HG03378 (cell line): ENCODE data around the gene S1PR5.
"Not testable (repeated sequence)": the region's sequence is repeated elsewhere in the genome, so short reads cannot be mapped to it uniquely, and the experiment has no call there.

Experiments used
- ATAC-seq: cut with Tn5 transposase; IDR thresholded peaks from one replicate; pipeline ENCODE4 v1.9.1; 2021; ENCODE audit warnings: mild to moderate bottlenecking, moderate library complexity; ENCODE audit not compliant: unreplicated experiment

Gene S1PR5, protein sequence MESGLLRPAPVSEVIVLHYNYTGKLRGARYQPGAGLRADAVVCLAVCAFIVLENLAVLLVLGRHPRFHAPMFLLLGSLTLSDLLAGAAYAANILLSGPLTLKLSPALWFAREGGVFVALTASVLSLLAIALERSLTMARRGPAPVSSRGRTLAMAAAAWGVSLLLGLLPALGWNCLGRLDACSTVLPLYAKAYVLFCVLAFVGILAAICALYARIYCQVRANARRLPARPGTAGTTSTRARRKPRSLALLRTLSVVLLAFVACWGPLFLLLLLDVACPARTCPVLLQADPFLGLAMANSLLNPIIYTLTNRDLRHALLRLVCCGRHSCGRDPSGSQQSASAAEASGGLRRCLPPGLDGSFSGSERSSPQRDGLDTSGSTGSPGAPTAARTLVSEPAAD

DNA sequence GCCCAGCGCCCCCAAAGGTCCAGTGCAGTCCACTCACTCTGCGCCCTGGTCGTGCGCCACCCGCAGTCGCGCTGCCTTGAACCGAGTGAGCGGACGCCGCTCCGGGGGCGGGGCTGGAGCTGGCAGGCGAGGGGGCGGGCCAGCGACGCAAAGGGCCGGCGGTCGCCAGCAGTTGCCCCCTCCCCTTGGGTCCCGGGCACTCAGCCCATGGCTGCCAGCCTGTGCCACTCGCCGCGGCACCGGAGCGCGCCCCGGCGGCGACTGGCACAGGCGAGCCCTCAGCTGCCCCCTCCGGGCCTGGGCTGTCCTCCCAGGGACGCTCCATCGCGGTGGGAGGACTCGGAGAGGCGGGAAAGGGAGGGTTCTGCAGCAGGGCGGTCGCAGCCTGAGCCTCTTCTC lies at the start of gene S1PR5:
Gene S1PR5, minus strand, starts transcription at position 87 of the 399 bp plus-strand sequence. CDS start 2,436 bp downstream, outside the sequence.
- no peak for ATAC-seq

- ATAC-seq = peak; percentile 21
Measured at GRCh38 chr19:10566658-10567410, 49.6 kb upstream of the S1PR5 start.

- no peak for ATAC-seq
Measured at GRCh38 chr19:10566408-10566657, 49.1 kb upstream of the S1PR5 start.

GRCh38 chr19:10565567-10566407 lies 48.5 kb upstream of the S1PR5 start, which contains the start of gene KRI1:
KRI1 (minus strand) TSS chr19:10566010; CDS start chr19:10565999, 11 bp downstream.
- peak; percentile 32 for ATAC-seq

DNA sequence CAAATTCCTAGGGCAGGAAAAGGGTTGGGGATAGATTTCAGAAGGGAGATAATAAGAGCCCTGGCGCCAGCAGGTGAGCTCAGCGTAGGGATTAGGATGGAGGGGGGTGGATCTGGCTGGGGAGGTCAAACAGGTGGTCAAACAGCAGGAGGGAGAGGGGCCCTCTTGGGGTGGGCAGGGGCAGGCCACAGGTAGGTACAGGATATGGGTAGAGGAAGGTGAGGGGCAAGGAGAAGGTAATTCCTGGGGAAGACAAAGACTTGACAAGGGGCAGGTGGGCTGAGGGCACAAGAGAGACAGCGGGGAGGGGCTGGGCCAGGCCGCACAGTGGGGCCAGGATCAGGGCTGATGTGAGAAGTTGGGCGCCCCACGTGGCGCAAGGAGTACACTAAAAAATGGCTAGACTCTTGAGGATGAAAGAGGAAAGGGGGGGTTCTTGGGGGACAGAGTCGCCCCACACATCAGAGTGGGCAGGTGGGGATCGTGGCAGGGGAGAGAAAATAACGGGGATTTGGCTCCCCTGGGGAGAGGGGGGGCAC lies 47.9 kb upstream of the S1PR5 start:
- ATAC-seq = no peak

DNA sequence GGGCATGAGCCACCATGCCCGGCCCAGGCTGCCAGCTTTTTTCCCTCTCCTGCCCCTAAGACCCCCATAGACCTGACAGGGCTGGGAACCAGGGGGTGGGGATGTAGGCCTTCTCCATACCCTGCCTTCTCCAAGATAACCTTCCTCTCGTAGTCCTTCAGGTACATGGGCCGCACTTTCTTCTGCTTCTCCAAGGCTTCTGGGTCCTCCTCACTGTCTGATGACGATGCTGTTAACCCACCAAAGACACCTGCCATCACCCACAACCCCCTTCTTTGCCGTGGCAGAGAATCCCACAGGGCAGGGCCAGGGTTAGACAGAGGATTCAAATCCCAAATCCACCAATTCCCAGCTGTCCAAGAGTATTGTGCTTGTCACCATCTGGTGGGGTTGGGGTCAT lies 45.4 kb upstream of the S1PR5 start:
- ATAC-seq = no peak

- no peak for ATAC-seq
Measured at GRCh38 chr19:10560154-10560553, 42.9 kb upstream of the S1PR5 start.

DNA sequence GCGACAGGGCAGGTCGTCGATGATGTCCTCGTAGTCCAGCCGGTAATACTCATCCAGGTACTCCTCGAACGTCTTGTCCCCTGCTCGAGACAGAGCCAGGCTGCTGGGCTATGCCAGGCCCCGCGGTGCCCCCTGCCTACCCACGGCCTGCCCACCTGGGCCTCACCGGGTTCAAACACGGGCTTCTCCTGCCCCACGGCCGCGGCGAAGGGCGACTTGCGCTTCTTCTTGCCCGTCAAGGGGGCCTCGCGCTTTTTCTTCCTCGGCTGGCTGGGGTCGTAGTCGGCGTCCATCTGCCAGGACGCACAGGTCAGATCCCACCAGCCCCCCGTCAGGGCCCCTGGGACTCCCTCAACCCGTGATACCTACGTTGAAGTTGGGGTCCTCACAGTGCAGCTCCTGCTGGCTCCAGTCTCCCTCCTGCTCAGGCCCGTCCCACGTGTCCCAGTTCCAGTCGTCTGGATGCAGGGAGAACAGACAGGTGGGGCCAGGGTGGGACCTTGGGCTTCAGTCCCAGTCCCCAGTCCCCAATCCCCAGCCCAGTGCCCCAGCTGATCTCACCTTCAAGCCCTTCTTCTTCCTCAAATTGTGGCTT lies 40.5 kb upstream of the S1PR5 start:
- ATAC-seq = no peak

DNA sequence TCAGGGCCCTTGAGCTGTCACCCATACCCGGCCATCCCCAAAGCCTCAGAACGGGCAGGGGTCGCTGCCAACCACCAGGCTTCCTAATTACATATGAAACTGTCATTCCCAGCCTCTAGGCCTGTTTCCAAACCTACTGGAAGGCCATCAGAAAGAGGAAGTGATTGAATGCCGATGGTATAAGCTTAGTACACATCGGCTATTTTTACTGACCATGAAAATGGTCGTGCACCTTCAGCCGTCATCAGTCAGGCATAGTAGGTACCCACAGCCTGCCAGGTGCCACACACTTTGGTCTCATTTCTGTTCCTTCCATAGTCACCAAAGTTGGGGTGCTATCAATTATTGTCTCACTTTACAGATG lies 38.3 kb upstream of the S1PR5 start:
- ATAC-seq = no peak

DNA sequence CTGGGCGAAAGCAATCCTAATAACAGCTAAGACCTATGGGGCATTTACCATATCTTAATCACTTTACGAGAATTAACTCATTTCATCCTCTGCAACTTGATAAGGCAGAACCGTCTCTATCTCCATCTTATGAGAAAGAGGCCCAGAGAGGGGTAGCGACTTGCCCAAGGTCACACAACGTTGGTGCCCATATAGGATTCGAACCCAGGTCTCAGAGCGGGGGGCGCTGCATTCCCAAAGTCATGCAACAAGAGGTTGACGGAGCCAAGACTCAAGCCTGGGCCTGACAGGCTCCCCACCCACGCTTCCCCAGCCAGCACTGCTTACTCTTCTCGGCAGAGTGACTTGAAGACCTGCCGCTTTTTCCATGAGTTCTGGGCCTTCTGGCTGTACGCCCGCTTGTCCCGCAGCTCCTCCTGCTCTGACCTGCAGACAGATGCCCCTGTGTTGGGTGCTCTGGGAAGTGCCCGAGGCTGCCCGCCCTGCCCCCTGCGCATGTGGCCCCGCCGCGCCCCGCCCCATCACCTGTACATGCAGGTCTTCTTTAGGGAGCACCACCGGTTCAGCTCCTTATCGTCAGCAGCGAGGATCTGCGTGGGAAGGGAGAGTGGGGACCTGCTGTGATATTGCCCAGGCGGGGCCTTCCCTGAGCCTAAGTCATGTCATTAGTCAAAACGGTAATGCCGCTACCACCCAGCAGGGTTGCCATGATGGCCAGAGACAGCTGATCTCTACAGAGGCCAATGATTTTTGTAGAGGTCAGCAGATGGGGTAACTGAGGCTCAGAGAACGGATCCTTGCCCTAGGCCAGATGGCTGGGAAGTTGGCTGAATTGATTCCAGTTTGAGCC lies 37.7 kb upstream of the S1PR5 start:
- ATAC-seq = no peak

DNA sequence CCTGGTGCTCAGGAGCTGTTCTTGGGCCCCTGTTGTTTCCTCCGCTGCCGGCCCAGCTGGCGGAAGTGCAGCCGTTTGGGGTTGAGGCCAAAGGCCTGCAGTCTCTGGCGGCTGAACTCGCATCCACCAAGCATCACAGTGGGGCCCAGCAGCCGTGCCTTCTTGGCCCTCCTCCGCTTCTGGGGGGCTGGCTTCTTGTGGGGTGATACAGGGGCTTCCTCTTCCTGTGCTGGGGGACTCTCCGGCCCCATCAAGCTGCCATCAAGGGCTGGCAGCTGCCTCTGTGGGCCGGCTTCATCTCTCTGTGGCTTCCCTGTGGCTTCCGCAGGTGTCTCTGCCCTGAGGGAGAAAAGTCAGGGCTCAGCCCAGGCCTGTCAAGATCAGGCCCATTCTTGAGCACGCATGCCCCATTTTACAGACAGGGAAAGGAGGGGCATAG lies 36.7 kb upstream of the S1PR5 start:
- no peak for ATAC-seq

- ATAC-seq = no peak
Measured at GRCh38 chr19:10553087-10553667, 35.9 kb upstream of the S1PR5 start.

GRCh38 chr19:10552510-10553053 lies 35.3 kb upstream of the S1PR5 start:
- no peak for ATAC-seq

- no peak for ATAC-seq
Measured at GRCh38 chr19:10551698-10552301, 34.6 kb upstream of the S1PR5 start.

GRCh38 chr19:10551006-10551405 lies 33.8 kb upstream of the S1PR5 start:
- ATAC-seq = not testable (repeated sequence)

DNA sequence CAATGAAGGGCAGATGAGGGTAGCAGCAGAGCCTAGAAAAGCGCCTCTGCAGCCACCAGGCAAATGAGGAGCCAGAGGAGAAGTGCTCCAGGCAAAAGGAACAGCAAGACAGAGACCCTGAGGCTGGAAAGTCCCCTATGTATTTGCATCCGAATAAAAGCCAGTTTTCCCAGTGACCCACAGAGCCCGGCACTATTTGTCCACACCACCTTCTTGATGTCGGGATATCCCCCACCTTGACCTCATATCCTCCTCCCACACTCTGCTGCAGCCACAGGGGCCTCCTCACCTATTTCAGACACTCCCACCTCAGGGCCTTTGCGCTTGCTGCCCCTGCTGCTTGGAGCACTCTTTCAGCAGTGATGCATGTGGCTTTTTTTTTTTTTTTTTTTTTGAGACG lies 33.1 kb upstream of the S1PR5 start:
- no peak for ATAC-seq

- ATAC-seq = no peak
Measured at GRCh38 chr19:10549733-10550132, 32.5 kb upstream of the S1PR5 start.

DNA sequence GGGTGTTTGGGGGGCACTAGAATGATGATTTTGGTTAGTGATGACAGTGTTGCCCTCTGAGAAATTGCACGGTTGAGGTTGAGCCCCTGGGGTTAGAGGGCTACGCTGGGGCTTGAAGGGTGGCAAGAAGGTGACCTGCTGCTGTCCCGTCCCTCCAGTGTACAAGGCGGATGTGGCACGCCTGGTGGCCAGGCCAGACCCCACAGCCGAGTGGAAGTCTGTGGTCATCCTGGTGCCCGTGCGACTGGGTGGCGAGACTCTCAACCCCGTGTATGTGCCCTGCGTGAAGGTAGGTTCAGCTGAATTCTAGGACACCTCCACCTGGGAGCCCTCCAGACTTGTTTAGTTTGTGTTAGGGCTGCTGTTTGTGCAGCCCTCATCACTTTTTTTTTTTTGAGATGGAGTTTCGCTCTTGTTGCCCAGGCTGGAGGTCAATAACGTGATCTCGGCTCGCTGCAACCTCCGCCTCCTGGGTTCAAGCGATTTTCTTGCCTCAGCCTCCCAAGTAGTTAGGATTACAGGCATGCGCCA lies 31.6 kb upstream of the S1PR5 start:
- no peak for ATAC-seq

DNA sequence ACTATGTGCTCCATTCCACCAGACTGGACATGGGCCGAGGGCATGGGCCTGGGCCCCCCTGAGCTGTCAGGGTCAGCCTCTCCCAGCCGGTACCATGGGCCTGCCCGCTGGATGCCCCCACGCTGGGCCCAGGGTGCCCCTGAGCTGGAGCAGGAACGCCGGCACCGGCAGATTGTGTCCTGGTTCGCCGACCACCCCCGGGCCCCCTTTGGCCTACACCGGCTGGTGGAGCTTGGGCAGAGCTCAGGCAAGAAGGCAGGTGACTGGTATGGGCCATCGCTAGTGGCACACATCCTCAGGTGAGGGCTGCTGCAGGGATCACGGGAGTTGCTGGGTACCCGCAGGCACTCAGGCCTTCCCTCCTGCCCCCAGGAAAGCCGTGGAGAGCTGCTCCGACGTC lies 29.6 kb upstream of the S1PR5 start:
- no peak for ATAC-seq
